BE2C (cell line): ENCODE measurements around the gene BUD31.

Experiments used
- DNase-seq: peaks from one replicate; pipeline ENCODE4 v3.0.0-alpha.2; 2020
- H3K27me3 ChIP-seq: fragments of 250-450 bp; sonication (Bioruptor Pico); 2 replicates; pipeline ENCODE4 v1.5.1; 2020; ENCODE audit warnings: mild to moderate bottlenecking
- H3K36me3 ChIP-seq: fragments of 250-450 bp; sonication (Bioruptor Pico); 2 replicates; pipeline ENCODE4 v1.5.1; 2020; ENCODE audit warnings: mild to moderate bottlenecking
- H3K4me1 ChIP-seq: fragments of 250-450 bp; sonication (Bioruptor Pico); 2 replicates; pipeline ENCODE4 v1.5.1; 2020
- H3K4me3 ChIP-seq: 2 replicates; pipeline ENCODE4 v1.5.1; 2011; ENCODE audit warnings: low read depth, low read length
- H3K9me3 ChIP-seq: fragments of 250-450 bp; sonication (Bioruptor Pico); 2 replicates; pipeline ENCODE4 v1.5.1; 2020
- TF ChIP-seq, protein P1 (sequence below): IDR thresholded peaks from 2 replicates; pipeline ENCODE4 v1.5.1; 2012; ENCODE audit warnings: mild to moderate bottlenecking, low read depth, low read length

Gene BUD31

GRCh38 chr7:99366646-99367045 is 42.1 kb upstream of the BUD31 start:
- H3K4me3 ChIP-seq = no peak overlapping the region
- TF ChIP-seq, protein P1, sequence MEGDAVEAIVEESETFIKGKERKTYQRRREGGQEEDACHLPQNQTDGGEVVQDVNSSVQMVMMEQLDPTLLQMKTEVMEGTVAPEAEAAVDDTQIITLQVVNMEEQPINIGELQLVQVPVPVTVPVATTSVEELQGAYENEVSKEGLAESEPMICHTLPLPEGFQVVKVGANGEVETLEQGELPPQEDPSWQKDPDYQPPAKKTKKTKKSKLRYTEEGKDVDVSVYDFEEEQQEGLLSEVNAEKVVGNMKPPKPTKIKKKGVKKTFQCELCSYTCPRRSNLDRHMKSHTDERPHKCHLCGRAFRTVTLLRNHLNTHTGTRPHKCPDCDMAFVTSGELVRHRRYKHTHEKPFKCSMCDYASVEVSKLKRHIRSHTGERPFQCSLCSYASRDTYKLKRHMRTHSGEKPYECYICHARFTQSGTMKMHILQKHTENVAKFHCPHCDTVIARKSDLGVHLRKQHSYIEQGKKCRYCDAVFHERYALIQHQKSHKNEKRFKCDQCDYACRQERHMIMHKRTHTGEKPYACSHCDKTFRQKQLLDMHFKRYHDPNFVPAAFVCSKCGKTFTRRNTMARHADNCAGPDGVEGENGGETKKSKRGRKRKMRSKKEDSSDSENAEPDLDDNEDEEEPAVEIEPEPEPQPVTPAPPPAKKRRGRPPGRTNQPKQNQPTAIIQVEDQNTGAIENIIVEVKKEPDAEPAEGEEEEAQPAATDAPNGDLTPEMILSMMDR = no peak
- no peaks in the 10 kb centered on the region for H3K27me3 ChIP-seq
- no peaks in the 10 kb centered on the region for H3K4me1 ChIP-seq
- no peaks in the 10 kb centered on the region; the same call in 1 of the 2 replicates for H3K9me3 ChIP-seq
- peaks cover 49% of the 10 kb centered on the region for H3K36me3 ChIP-seq
- no peak for DNase-seq

DNA sequence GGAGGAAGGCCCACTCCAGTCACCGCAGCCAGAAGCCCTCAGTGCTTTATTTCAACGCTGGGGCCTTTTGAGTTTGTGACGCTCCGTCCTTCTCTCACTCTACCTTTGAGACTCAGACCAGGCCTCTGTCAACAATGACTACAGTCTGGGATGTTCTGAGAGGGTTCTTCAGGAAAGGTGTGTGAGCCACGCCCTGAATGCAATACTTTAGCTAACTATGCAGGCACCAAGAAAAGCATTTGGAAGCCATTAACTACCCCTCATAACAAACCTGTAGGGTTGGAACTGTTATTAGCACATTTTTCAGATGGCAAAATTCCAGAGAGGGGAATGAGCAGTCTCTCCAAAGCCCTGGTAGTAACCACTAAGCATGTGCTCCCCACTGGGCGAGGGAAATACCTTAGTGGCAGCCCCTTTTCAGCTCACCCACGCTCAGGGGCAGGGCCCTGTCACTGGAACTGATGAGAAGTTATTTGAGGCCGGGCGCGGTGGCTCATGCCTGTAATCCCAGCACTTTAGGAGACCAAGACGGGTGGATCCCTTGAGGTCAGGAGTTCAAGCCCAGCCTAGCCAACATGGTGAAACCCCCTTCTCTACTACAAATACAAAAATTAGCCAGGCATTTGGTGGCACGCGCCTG is 39.9 kb upstream of the BUD31 start:
- H3K27me3 ChIP-seq = no peaks in the 10 kb centered on the region
- no peak overlapping the region for H3K4me3 ChIP-seq
- H3K4me1 ChIP-seq = no peaks in the 10 kb centered on the region
- H3K9me3 ChIP-seq = no peaks in the 10 kb centered on the region
- TF ChIP-seq, protein P1 = no peak
- no peak for DNase-seq
- H3K36me3 ChIP-seq = peaks cover 33% of the 10 kb centered on the region

DNA sequence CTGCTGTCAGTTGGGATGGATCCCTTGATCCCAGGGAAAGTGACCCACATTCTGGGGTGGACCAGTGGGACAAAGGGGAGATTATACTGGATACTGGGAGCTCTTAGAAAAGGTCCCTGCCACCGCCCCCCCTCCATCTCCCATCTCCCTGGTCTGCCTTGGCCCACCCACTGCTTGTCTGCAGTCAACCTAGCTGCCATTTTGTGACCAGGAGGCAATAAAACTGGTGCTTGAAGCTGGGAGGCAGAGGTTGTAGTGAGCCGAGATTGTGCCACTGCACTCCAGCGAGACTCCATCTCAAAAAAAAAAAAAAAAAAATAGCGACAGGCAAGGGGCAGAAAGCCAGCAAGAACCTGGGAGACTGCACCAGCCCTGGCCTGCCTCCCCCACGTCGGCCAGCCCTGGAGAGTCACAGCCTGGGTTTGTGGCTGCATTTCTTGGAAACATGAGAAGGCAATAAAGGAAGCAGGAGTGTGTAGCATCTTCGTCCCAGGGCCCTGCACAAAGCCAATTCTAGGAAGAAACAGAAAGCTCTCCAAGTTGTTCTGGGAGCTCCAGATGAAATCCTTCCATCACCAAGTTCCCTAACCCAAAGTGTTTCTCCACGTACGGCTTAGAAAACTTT is 38.9 kb upstream of the BUD31 start:
- Histone ChIP-seq H3K4me1 (peaks cover 3% of the 10 kb centered on the region; the same call in 1 of the 2 replicates), H3K27me3 (no peaks in the 10 kb centered on the region), H3K4me3 (no peak overlapping the region), H3K36me3 (peaks cover 23% of the 10 kb centered on the region), H3K9me3 (no peaks in the 10 kb centered on the region)
- TF ChIP-seq, protein P1 = no peak
- DNase-seq = no peak

DNA sequence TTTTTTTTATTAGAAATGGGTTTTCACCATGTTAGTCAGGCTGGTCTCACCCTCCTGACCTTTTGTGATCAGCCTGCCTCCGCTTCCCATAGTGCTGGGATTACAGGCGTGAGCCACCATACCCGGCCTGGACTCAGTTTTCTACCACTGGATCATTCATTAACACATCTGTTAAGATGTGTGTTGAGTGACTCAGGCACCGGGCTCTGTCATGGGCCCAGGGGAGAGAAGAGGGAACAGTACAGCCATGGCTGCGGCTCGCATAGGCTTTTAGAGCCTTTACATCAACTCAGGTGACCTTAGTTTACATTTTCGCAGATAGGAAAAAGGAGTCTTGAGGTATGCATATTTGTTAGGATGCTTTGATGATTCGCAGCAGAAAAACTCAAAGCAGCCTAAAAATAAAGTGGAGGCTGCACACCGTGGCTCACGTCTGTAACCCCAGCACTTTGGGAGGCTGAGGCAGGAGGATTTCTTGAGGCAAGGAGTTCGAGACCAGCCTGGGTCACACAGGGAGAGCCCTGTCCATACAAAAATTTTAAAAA is 37.3 kb upstream of the BUD31 start:
- no peak overlapping the region for H3K4me3 ChIP-seq
- peaks cover 11% of the 10 kb centered on the region for H3K36me3 ChIP-seq
- DNase-seq = no peak
- no peaks in the 10 kb centered on the region for H3K9me3 ChIP-seq
- H3K4me1 ChIP-seq = peaks cover 3% of the 10 kb centered on the region; the same call in 1 of the 2 replicates
- TF ChIP-seq, protein P1 = no peak
- no peaks in the 10 kb centered on the region for H3K27me3 ChIP-seq

- Histone ChIP-seq H3K27me3 (no peaks in the 10 kb centered on the region), H3K4me3 (no peak overlapping the region), H3K9me3 (no peaks in the 10 kb centered on the region), H3K36me3 (peaks cover under 1% of the 10 kb centered on the region), H3K4me1 (peaks cover 3% of the 10 kb centered on the region; the same call in 1 of the 2 replicates)
- DNase-seq = no peak
- TF ChIP-seq, protein P1 = no peak
Measured at GRCh38 chr7:99372275-99373090, 36.3 kb upstream of the BUD31 start.
